SK-N-SH treated with all-trans-retinoic acid at 6 μM for 48 hours (cell line): Measurements from ENCODE around the gene SCAP.

ENCODE experiments used
- ATAC-seq: fragments of 200-7000 bp; cut with Tn5 transposase; 3 replicates; pipeline ENCODE4 v1.9.1; 2020; ENCODE audit warnings: mild to moderate bottlenecking, moderate library complexity
- ARNTL ChIP-seq: fragments of 450-650 bp; formaldehyde crosslinking; IDR thresholded peaks from 2 replicates; pipeline ENCODE4 v1.5.0; 2020; ENCODE audit warnings: low read depth, mild to moderate bottlenecking, moderate library complexity, borderline replicate concordance
- BACH2 ChIP-seq: fragments of 250-450 bp; sonication (Bioruptor Pico); IDR thresholded peaks from 2 replicates; pipeline ENCODE4 v1.9.0; 2021; ENCODE audit warnings: mild to moderate bottlenecking, borderline replicate concordance
- CSDC2 ChIP-seq: fragments of 250-450 bp; sonication (Bioruptor Pico); IDR thresholded peaks from 2 replicates; pipeline ENCODE4 v1.5.0; 2020; ENCODE audit warnings: mild to moderate bottlenecking, moderate library complexity
- ESRRG ChIP-seq: fragments of 250-450 bp; sonication (Bioruptor Pico); IDR thresholded peaks from 2 replicates; pipeline ENCODE4 v1.6.1; 2021; ENCODE audit warnings: mild to moderate bottlenecking
- GLIS3 ChIP-seq: fragments of 250-450 bp; sonication (Bioruptor Pico); IDR thresholded peaks from 2 replicates; pipeline ENCODE4 v1.5.0; 2020; ENCODE audit warnings: mild to moderate bottlenecking, moderate library complexity
- ISL1 ChIP-seq: fragments of 250-450 bp; sonication (Bioruptor Pico); IDR thresholded peaks from 2 replicates; pipeline ENCODE4 v2.1.2; 2022; ENCODE audit warnings: mild to moderate bottlenecking, moderate library complexity
- OSR1 ChIP-seq: fragments of 250-450 bp; sonication (Bioruptor Pico); IDR thresholded peaks from 2 replicates; pipeline ENCODE4 v1.8.0; 2022; ENCODE audit warnings: moderate library complexity, mild to moderate bottlenecking, inconsistent platforms
- PPARA ChIP-seq: fragments of 250-450 bp; sonication (Bioruptor Pico); IDR thresholded peaks from 2 replicates; pipeline ENCODE4 v1.5.0; 2020; ENCODE audit warnings: mild to moderate bottlenecking, borderline replicate concordance
- SNAI2 ChIP-seq: fragments of 250-450 bp; sonication (Bioruptor Pico); IDR thresholded peaks from 2 replicates; pipeline ENCODE4 v1.5.0; 2020; ENCODE audit warnings: mild to moderate bottlenecking, moderate library complexity
- TCF4 ChIP-seq: fragments of 250-450 bp; sonication (Bioruptor Pico); IDR thresholded peaks from 2 replicates; pipeline ENCODE4 v1.8.0; 2021; ENCODE audit warnings: mild to moderate bottlenecking, moderate library complexity, borderline replicate concordance
- TOX ChIP-seq: fragments of 250-450 bp; sonication (Bioruptor Pico); IDR thresholded peaks from 2 replicates; pipeline ENCODE4 v1.8.0; 2021; ENCODE audit warnings: mild to moderate bottlenecking, moderate library complexity, borderline replicate concordance
- ZC3H10 ChIP-seq: fragments of 250-450 bp; sonication (Bioruptor Pico); IDR thresholded peaks from 2 replicates; pipeline ENCODE4 v1.5.1; 2021; ENCODE audit warnings: mild to moderate bottlenecking, moderate library complexity
- ZFP3 ChIP-seq: fragments of 250-450 bp; sonication (Bioruptor Pico); IDR thresholded peaks from 2 replicates; pipeline ENCODE4 v1.5.0; 2020; ENCODE audit warnings: mild to moderate bottlenecking, moderate library complexity
- ZFP30 ChIP-seq: fragments of 450-650 bp; formaldehyde crosslinking; IDR thresholded peaks from 2 replicates; pipeline ENCODE4 v1.5.0; 2022; ENCODE audit warnings: mild to moderate bottlenecking, moderate library complexity
- ZNF565 ChIP-seq: fragments of 450-650 bp; formaldehyde crosslinking; conservative IDR thresholded peaks from 2 replicates; pipeline ENCODE4 v1.5.0; 2020; ENCODE audit warnings: low read depth, mild to moderate bottlenecking, moderate library complexity
- ZNF70 ChIP-seq: fragments of 450-650 bp; formaldehyde crosslinking; IDR thresholded peaks from 2 replicates; pipeline ENCODE4 v1.5.0; 2020; ENCODE audit warnings: mild to moderate bottlenecking, moderate library complexity
- ZNF8 ChIP-seq: fragments of 450-650 bp; formaldehyde crosslinking; IDR thresholded peaks from 2 replicates; pipeline ENCODE4 v1.5.0; 2020; ENCODE audit warnings: mild to moderate bottlenecking, moderate library complexity
- TF ChIP-seq, protein P1 (sequence below): fragments of 250-450 bp; sonication (Bioruptor Pico); IDR thresholded peaks from 2 replicates; pipeline ENCODE4 v1.8.0; 2021; ENCODE audit warnings: low read depth, mild to moderate bottlenecking, moderate library complexity, borderline replicate concordance
- TF ChIP-seq, protein P2 (sequence below): fragments of 250-450 bp; sonication (Bioruptor Pico); IDR thresholded peaks from 2 replicates; pipeline ENCODE4 v1.8.0; 2020; ENCODE audit warnings: mild to moderate bottlenecking, moderate library complexity, borderline replicate concordance
- TF ChIP-seq, protein P3 (sequence below): fragments of 250-450 bp; sonication (Bioruptor Pico); IDR thresholded peaks from 2 replicates; pipeline ENCODE4 v1.5.1; 2020; ENCODE audit warnings: low read depth, mild to moderate bottlenecking, moderate library complexity
- TF ChIP-seq, protein P4 (sequence below): fragments of 250-450 bp; sonication (Bioruptor Pico); IDR thresholded peaks from 2 replicates; pipeline ENCODE4 v1.5.0; 2020; ENCODE audit warnings: mild to moderate bottlenecking, moderate library complexity
- TF ChIP-seq, protein P5 (sequence below): fragments of 250-450 bp; sonication (Bioruptor Pico); IDR thresholded peaks from 2 replicates; pipeline ENCODE4 v1.5.1; 2021; ENCODE audit warnings: mild to moderate bottlenecking, moderate library complexity

SCAP gene

DNA sequence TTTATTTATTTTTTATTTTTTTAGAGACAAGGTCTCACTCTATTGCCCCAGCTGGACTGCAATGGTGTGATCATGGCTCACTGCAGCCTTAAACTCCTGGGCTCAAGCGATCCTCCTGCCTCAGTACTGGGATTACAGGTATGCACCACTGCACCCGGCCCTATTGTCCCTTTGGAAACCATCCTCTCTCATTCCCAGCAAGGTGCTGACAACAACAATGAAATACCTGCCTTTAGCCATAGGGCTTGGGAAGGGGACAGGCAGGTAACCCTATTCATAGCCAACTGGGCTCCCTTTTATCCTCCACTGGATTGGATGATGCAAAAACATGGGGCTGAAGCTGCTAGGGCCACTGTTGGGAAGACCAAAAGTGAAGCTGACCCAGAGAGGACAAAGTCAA lies 43.1 kb downstream of the SCAP start:
- no peak for ATAC-seq
- no peak for TF ChIP-seq TCF4
- TF ChIP-seq, protein P1, sequence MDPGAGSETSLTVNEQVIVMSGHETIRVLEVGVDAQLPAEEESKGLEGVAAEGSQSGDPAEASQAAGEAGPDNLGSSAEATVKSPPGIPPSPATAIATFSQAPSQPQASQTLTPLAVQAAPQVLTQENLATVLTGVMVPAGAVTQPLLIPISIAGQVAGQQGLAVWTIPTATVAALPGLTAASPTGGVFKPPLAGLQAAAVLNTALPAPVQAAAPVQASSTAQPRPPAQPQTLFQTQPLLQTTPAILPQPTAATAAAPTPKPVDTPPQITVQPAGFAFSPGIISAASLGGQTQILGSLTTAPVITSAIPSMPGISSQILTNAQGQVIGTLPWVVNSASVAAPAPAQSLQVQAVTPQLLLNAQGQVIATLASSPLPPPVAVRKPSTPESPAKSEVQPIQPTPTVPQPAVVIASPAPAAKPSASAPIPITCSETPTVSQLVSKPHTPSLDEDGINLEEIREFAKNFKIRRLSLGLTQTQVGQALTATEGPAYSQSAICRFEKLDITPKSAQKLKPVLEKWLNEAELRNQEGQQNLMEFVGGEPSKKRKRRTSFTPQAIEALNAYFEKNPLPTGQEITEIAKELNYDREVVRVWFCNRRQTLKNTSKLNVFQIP (CRISPR knock-in tag), result no peak
- TF ChIP-seq ARNTL (CRISPR knock-in tag), result no peak
- TF ChIP-seq PPARA (CRISPR knock-in tag), result no peak
- no peak for TF ChIP-seq GLIS3 (CRISPR knock-in tag)
- TF ChIP-seq, protein P2, sequence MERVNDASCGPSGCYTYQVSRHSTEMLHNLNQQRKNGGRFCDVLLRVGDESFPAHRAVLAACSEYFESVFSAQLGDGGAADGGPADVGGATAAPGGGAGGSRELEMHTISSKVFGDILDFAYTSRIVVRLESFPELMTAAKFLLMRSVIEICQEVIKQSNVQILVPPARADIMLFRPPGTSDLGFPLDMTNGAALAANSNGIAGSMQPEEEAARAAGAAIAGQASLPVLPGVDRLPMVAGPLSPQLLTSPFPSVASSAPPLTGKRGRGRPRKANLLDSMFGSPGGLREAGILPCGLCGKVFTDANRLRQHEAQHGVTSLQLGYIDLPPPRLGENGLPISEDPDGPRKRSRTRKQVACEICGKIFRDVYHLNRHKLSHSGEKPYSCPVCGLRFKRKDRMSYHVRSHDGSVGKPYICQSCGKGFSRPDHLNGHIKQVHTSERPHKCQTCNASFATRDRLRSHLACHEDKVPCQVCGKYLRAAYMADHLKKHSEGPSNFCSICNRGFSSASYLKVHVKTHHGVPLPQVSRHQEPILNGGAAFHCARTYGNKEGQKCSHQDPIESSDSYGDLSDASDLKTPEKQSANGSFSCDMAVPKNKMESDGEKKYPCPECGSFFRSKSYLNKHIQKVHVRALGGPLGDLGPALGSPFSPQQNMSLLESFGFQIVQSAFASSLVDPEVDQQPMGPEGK (CRISPR knock-in tag), result no peak
- TF ChIP-seq OSR1, result no peak
- TF ChIP-seq, protein P3, sequence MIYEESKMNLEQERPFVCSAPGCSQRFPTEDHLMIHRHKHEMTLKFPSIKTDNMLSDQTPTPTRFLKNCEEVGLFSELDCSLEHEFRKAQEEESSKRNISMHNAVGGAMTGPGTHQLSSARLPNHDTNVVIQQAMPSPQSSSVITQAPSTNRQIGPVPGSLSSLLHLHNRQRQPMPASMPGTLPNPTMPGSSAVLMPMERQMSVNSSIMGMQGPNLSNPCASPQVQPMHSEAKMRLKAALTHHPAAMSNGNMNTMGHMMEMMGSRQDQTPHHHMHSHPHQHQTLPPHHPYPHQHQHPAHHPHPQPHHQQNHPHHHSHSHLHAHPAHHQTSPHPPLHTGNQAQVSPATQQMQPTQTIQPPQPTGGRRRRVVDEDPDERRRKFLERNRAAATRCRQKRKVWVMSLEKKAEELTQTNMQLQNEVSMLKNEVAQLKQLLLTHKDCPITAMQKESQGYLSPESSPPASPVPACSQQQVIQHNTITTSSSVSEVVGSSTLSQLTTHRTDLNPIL (CRISPR knock-in tag), result no peak
- no peak for TF ChIP-seq BACH2 (CRISPR knock-in tag)
- no peak for TF ChIP-seq ZNF8
- no peak for TF ChIP-seq TOX (CRISPR knock-in tag)
- TF ChIP-seq, protein P4, sequence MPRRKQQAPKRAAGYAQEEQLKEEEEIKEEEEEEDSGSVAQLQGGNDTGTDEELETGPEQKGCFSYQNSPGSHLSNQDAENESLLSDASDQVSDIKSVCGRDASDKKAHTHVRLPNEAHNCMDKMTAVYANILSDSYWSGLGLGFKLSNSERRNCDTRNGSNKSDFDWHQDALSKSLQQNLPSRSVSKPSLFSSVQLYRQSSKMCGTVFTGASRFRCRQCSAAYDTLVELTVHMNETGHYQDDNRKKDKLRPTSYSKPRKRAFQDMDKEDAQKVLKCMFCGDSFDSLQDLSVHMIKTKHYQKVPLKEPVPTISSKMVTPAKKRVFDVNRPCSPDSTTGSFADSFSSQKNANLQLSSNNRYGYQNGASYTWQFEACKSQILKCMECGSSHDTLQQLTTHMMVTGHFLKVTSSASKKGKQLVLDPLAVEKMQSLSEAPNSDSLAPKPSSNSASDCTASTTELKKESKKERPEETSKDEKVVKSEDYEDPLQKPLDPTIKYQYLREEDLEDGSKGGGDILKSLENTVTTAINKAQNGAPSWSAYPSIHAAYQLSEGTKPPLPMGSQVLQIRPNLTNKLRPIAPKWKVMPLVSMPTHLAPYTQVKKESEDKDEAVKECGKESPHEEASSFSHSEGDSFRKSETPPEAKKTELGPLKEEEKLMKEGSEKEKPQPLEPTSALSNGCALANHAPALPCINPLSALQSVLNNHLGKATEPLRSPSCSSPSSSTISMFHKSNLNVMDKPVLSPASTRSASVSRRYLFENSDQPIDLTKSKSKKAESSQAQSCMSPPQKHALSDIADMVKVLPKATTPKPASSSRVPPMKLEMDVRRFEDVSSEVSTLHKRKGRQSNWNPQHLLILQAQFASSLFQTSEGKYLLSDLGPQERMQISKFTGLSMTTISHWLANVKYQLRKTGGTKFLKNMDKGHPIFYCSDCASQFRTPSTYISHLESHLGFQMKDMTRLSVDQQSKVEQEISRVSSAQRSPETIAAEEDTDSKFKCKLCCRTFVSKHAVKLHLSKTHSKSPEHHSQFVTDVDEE (CRISPR knock-in tag), result no peak
- no peak for TF ChIP-seq ZFP30 (CRISPR knock-in tag)
- no peak for TF ChIP-seq CSDC2 (CRISPR knock-in tag)
- no peak for TF ChIP-seq ZFP3 (CRISPR knock-in tag)
- no peak for TF ChIP-seq ZC3H10 (CRISPR knock-in tag)
- no peak for TF ChIP-seq ZNF70
- TF ChIP-seq, protein P5, sequence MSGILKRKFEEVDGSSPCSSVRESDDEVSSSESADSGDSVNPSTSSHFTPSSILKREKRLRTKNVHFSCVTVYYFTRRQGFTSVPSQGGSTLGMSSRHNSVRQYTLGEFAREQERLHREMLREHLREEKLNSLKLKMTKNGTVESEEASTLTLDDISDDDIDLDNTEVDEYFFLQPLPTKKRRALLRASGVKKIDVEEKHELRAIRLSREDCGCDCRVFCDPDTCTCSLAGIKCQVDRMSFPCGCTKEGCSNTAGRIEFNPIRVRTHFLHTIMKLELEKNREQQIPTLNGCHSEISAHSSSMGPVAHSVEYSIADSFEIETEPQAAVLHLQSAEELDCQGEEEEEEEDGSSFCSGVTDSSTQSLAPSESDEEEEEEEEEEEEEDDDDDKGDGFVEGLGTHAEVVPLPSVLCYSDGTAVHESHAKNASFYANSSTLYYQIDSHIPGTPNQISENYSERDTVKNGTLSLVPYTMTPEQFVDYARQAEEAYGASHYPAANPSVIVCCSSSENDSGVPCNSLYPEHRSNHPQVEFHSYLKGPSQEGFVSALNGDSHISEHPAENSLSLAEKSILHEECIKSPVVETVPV (CRISPR knock-in tag), result no peak
- no peak for TF ChIP-seq ZNF565 (CRISPR knock-in tag)
- no peak for TF ChIP-seq SNAI2 (CRISPR knock-in tag)

DNA sequence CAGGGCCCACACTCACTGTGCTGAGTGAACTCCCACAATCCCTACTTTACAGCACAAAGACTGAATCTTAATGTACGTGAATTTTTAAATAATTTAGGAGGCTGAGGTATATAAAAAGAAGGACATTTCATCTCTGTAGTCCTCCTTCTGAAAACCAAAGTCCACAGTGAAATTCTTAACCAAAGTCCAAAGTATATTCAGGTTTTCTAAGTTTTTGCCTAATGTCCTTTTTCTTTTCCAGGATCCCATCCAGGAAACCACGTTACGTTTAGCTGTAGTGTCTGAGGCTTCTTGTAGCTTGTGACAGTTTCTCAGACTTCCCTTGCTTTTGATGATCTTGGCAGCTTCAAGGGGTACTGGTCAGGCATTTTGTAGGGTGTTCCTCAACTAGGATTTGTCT lies 44.5 kb downstream of the SCAP start:
- TF ChIP-seq TCF4 (no peak), ZNF70 (no peak), ZFP30 (CRISPR knock-in tag) (no peak), TOX (CRISPR knock-in tag) (no peak), SNAI2 (CRISPR knock-in tag) (no peak), BACH2 (CRISPR knock-in tag) (no peak), ESRRG (no peak), ZNF565 (CRISPR knock-in tag) (no peak), CSDC2 (CRISPR knock-in tag) (no peak), ISL1 (no peak), ZFP3 (CRISPR knock-in tag) (no peak)
- TF ChIP-seq, protein P4 (CRISPR knock-in tag), result no peak
- TF ChIP-seq, protein P2 (CRISPR knock-in tag), result no peak
- TF ChIP-seq, protein P3 (CRISPR knock-in tag), result no peak
- no peak for ATAC-seq
